Spinal cord (tissue), 10 donors: ENCODE measurements around the gene ARPC5. TPM values are rescaled to one million over a fixed set of nuclear protein-coding genes. Genes with fewer than 3 reads are reported as not detected.
"Not testable (repeated sequence)": the region's sequence is repeated elsewhere in the genome, so short reads cannot be mapped to it uniquely, and the experiment has no call there.

Experiments used
- DNase-seq, 6 donors: peaks; one replicate each; pipeline versions ENCODE4 v3.0.0 to v3.0.0-alpha.2; 2013 to 2015; ENCODE audit warnings: low spot score in 6 of 6, low read depth in 4 of 6
- H3K27ac ChIP-seq: one replicate; pipeline ENCODE4 v1.5.1; 2013; ENCODE audit warnings: low read depth, low read length, control low read depth
- H3K27me3 ChIP-seq: one replicate; pipeline ENCODE4 v1.6.1; 2013; ENCODE audit warnings: low read length; ENCODE audit not compliant: control insufficient read depth, insufficient read depth
- H3K36me3 ChIP-seq: one replicate; pipeline ENCODE4 v1.6.1; 2013; ENCODE audit warnings: low read length; ENCODE audit not compliant: control insufficient read depth, insufficient read depth
- H3K4me1 ChIP-seq: one replicate; pipeline ENCODE4 v1.6.1; 2013; ENCODE audit warnings: low read length; ENCODE audit not compliant: control insufficient read depth, insufficient read depth
- H3K4me3 ChIP-seq: one replicate; pipeline ENCODE4 v1.5.1; 2013; ENCODE audit warnings: low read depth, low read length, control low read depth
- H3K9me3 ChIP-seq: one replicate; pipeline ENCODE4 v1.6.1; 2013; ENCODE audit warnings: low read length; ENCODE audit not compliant: control insufficient read depth, insufficient read depth
- WGBS: methylation state at CpG from one replicate; pipeline ENCODE4 v1.1.5; 2013; ENCODE audit warnings: missing lambda C conversion rate; ENCODE audit not compliant: insufficient coverage; 5-methylcytosine and 5-hydroxymethylcytosine counted together
- polyA plus RNA-seq, 2 donors: library from polyadenylated mRNA; unstranded; fragments of 120-200 nt; gene quantifications; one replicate each; pipeline ENCODE4 v1.2.1, GENCODE V29; 2013; ENCODE audit not compliant: insufficient read length in 2 of 2
- total RNA-seq, 2 donors: library from RNA; depleted of rRNA in 1 of 2; stranded (reverse); fragments of 120-200 nt in 1 of 2; fragments of >200 nt in 1 of 2; gene quantifications; one replicate each; pipeline versions ENCODE4 v1.2.3 to v1.2.4, GENCODE V29; 2013 to 2014
- donor health status: healthy.

ARPC5 gene
- total and polyA plus RNA-seq, 4 donors = 132 to 195 (median 151) TPM

DNA sequence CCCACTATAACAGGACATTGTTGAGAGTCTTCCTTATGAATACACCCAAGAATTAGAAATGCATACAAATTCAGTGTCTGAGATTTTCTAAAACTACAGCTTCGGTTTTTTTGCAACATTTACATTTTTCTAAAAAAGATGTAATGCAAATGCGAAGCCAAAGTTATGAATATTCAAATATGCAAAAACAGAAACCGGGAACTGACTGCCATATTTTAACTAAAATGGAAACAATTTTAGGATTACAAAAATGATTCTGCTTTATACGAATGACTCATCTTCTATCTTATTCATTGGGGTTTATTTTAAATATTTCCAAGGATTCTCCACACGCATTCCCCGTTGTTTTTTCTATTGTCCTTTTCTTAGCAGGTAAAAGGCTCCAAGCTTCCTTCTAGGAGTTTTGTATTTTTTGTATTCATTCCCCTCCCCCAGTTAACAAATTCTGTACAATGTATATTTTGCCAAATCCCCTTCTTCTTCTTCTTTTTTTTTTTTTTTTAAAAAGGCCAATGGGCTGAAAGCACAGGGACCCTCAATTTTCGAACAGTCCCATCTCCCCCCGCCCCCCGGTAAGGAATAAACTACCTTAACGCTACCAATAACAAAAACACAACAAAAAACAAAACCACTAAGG is 1.0 kb downstream of the ARPC5 start:
- H3K9me3 ChIP-seq = no peaks in the 10 kb centered on the region
- no peaks in the 10 kb centered on the region for H3K27me3 ChIP-seq
- peak overlapping the region; percentile 89 for H3K27ac ChIP-seq
- H3K36me3 ChIP-seq = no peaks in the 10 kb centered on the region
- H3K4me1 ChIP-seq = peaks cover 5% of the 10 kb centered on the region
- peak overlapping the region; percentile 94 for H3K4me3 ChIP-seq
- peak in 1 of 6 donors; percentile 58 for DNase-seq
- WGBS = 0% methylated on average over 3 of the region's 10 CpGs

DNA sequence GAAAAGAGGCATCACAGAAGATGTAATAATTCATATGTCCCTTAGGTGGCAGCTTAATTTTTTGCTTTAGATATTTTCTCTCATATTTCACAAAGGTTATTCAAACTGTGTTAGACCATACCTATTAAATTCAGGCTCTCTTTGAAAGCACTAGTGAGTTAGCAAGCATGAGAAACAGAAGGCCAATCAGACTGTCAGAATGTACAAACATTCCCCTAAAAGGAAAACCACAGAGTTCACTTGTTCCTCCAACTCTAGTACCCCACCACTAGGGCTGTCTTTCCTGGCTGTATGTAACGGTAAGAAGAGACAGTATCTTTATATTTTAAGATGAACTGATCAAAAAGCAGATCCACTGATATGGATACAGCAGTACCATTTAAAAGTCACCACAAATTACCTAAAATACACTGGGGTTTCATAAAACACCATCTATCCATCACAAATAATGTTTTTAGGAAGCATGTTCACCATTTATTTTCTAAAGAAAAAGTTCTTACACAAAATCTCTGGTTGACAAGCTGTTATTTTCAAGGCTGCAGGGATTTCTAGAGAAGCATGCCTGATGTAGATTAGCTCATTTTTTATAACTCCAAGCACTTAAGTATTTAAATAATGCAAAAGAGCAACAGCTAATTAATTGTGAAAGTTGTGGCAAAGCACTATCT is 1.8 kb downstream of the ARPC5 start:
- peak overlapping the region; percentile 61 for H3K27ac ChIP-seq
- H3K4me3 ChIP-seq = peak overlapping the region; percentile 94
- no peaks in the 10 kb centered on the region for H3K27me3 ChIP-seq
- DNase-seq = peak in 2 of 6 donors; percentile 77 to 85
- H3K4me1 ChIP-seq = peaks cover 5% of the 10 kb centered on the region
- no CpG with 5 or more reads among the region's 1 CpG for WGBS
- no peaks in the 10 kb centered on the region for H3K9me3 ChIP-seq
- no peaks in the 10 kb centered on the region for H3K36me3 ChIP-seq

DNA sequence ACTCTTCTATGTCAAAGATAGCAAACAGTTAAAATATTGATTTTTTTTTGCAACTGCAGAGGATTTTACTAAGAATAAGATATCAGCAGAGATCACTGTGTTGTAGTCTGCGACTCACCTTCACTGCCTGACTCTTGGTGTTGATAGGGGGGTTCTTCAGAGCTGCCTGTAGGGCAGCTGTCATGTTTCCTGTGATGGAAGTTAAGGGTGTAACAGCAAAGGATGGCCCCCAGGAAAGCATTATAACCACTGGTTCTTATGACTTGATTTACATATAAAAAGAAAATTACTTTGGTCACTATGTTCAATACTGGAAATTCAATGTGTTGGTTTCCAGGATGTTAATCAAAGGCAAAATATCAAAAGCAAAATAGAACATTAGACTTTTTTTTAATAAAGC is 2.6 kb downstream of the ARPC5 start:
- Histone ChIP-seq H3K27ac (peak overlapping the region; percentile 61), H3K36me3 (peaks cover 2% of the 10 kb centered on the region), H3K4me1 (peaks cover 5% of the 10 kb centered on the region), H3K4me3 (peak overlapping the region; percentile 94), H3K27me3 (no peaks in the 10 kb centered on the region), H3K9me3 (no peaks in the 10 kb centered on the region)
- 56% methylated on average over 1 of the region's 1 CpG for WGBS
- DNase-seq = peak in 1 of 6 donors; percentile 9

DNA sequence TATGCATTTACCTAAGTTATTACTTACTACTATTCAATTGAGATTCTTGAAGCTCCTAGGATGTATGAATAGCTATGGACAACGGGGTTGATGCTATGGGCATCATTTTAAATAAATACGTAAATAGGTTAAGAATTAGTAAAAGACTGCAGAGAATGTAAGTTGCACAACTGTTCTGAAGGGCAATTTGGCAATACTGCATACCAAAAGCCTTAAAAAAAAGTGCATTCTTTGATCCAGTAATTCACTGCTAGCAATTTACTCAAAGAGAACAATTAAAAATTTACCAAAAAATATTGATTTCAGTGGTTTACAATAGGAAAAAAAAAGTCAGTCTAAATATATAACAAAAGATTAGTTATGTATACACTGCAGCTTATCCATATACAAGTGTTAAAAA is 3.5 kb downstream of the ARPC5 start:
- H3K27ac ChIP-seq = no peak overlapping the region

DNA sequence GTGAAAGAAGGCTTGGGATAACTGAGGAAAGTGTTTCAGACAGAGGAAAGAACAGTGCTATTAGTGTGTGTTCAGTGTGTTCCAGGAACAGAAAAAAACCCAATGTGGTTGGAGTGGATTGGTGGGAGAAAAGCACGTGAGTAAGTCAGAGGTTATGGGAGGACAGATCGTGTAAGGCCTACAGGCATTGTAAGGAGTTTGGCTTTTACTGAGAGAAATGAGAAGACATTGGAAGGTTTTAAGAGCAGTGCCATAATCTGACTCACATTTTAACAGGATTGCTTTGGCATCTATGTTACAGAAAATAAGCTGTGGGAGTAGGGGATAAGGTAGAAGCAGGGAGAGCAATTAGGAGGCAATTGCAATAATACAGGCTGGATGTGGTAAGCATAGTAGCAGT is 4.8 kb downstream of the ARPC5 start:
- DNase-seq = peak in 1 of 6 donors; percentile 57
- no peaks in the 10 kb centered on the region for H3K27me3 ChIP-seq
- no peaks in the 10 kb centered on the region for H3K4me1 ChIP-seq
- no peak overlapping the region for H3K4me3 ChIP-seq
- H3K27ac ChIP-seq = no peak overlapping the region
- 53% methylated on average over 2 of the region's 2 CpGs for WGBS
- H3K36me3 ChIP-seq = peaks cover 2% of the 10 kb centered on the region
- no peaks in the 10 kb centered on the region for H3K9me3 ChIP-seq

More for the DNA sequence above, 3.5 kb downstream of the ARPC5 start:
- Histone ChIP-seq H3K4me1 (peaks cover 5% of the 10 kb centered on the region), H3K27me3 (no peaks in the 10 kb centered on the region), H3K9me3 (no peaks in the 10 kb centered on the region), H3K36me3 (peaks cover 2% of the 10 kb centered on the region), H3K4me3 (no peak overlapping the region)
- WGBS = no CpG with 5 or more reads among the region's 2 CpGs
- no peak for DNase-seq

DNA sequence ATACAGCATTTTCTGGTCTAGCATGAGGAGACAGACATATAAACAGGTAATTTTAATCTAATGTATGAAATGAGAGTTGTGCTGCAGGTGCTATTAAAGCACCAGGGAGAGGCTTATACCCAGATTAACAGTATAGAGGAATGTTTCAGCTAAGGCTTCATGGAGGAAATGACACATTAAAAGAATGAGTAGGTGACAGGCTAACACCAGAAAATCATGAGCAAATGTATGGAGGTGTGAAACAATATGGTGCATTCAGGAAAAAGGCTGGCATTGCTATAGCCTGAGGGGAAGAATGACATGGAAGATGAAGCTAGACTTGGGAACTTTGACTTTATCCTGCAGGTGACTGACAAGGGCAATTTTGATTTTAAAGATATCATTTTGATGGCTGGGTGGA is 7.0 kb downstream of the ARPC5 start:
- H3K27ac ChIP-seq = no peak overlapping the region

DNA sequence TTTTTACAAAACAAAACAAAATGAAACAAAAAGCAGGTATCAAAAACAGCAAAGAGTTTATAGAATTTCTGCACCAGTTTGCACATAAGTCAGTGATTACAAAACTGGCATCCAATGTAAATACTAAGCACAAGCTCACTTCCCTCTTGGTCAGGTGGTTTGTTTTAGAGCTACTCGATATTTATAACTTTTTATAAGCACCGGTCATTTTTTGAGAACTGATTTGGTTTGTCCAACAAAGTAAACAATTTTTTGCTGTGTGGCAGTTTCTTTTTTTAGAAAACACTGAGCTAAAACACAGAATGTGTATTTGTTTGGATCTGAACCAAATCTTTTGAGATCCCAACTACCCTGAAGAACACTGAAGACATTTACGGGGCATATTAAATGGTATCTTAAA is 9.3 kb downstream of the ARPC5 start:
- not testable (repeated sequence) for DNase-seq, H3K27me3 ChIP-seq, H3K4me3 ChIP-seq, H3K4me1 ChIP-seq, H3K9me3 ChIP-seq, H3K36me3 ChIP-seq, H3K27ac ChIP-seq
- no CpG with 5 or more reads among the region's 3 CpGs for WGBS

More for the DNA sequence above, 7.0 kb downstream of the ARPC5 start:
- no peak for DNase-seq
- no peaks in the 10 kb centered on the region for H3K9me3 ChIP-seq
- no peaks in the 10 kb centered on the region for H3K27me3 ChIP-seq
- H3K4me1 ChIP-seq = no peaks in the 10 kb centered on the region
- peaks cover 2% of the 10 kb centered on the region for H3K36me3 ChIP-seq
- no peak overlapping the region for H3K4me3 ChIP-seq

DNA sequence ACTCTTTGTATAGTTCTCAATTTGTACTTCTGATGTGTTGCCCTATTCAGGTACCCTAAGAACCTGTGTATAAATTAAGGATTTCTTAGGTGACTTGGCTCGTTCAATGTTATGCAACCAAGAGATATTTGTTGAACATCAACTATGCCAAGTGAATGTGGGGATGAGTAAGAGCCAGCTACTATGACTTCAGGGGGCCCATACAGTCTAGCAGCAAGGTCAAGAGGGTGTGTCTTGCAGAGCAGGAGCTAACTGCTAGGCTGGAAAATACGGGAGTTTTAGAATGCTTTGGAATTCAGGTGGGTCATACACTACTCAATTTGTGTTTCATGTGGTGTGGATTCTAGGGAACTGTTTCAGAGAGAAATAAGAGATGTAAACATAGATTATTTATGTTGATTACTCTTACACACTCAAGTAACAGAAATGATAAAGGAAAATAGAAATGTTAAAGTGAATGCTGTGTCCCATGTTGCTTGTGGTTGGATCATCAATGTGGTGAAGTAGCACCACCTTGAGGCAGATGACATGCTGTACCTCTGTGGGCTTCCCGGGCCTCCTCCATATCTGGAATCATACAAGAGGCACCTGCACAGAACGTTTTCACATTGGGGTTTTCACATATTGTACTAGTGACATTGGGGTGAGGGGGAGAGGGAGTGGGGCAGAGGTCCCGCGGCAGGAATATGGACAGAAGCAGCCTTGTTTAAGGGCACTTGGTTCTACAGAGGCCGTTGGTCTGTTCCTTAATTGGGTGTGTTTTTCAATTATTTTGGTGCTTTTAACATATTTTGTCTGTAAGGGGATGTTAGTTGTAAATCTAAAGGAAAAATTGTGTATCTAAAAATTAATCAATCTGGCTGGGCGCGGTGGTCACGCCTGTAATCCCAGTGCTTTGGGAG is 12.4 kb downstream of the ARPC5 start:
- Histone ChIP-seq H3K36me3 (no peaks in the 10 kb centered on the region), H3K4me1 (no peaks in the 10 kb centered on the region), H3K27ac (no peak overlapping the region), H3K4me3 (no peak overlapping the region), H3K27me3 (no peaks in the 10 kb centered on the region), H3K9me3 (no peaks in the 10 kb centered on the region)
- DNase-seq = peak in 2 of 6 donors; percentile 83 to 94
- 45% methylated on average over 6 of the region's 10 CpGs for WGBS

DNA sequence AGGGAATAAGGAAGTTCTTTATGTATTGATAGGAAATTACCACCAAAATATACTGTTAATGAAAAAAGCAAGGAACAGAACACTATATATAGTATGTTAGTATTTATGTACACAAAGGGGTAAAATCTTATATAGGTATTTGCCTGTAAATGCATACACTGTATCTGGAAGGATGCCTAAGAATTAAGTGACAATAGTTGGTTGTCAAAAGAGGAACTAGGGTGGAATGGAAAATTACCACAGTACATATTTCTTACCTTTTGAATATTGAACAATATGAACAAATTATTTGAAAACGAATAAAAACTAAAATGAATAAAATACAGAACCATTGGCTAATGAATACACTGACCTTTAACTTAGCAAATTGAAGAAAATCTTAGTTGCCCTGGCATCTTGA is 13.6 kb downstream of the ARPC5 start:
- H3K27ac ChIP-seq = no peak overlapping the region
- no peaks in the 10 kb centered on the region for H3K9me3 ChIP-seq
- DNase-seq = no peak
- no peaks in the 10 kb centered on the region for H3K36me3 ChIP-seq
- H3K4me1 ChIP-seq = no peaks in the 10 kb centered on the region
- H3K27me3 ChIP-seq = no peaks in the 10 kb centered on the region
- H3K4me3 ChIP-seq = no peak overlapping the region
- no CpG with 5 or more reads among the region's 1 CpG for WGBS
